Upper lobe of left lung (tissue), 4 donors: ENCODE data around the gene SUPT20HL2.
"Not testable (repeated sequence)": the region's sequence is repeated elsewhere in the genome, so short reads cannot be mapped to it uniquely, and the experiment has no call there.

Source experiments
- EP300 ChIP-seq, 4 donors: sonication (generic); formaldehyde crosslinking; IDR thresholded peaks; one replicate each; pipeline ENCODE4 v1.5.1; 2017; ENCODE audit warnings: antibody characterized with exemption in 4 of 4, control low read depth in 2 of 4
- TF ChIP-seq, protein P1 (sequence below), 6 experiments: fragments of 450-650 bp in 4 of 6; fragments of 200-600 bp in 2 of 6; sonication (generic) in 2 of 6; IDR thresholded peaks; one replicate each; pipeline ENCODE4 v1.5.1; 2016 to 2019; ENCODE audit warnings: antibody characterized with exemption in 6 of 6

DNA sequence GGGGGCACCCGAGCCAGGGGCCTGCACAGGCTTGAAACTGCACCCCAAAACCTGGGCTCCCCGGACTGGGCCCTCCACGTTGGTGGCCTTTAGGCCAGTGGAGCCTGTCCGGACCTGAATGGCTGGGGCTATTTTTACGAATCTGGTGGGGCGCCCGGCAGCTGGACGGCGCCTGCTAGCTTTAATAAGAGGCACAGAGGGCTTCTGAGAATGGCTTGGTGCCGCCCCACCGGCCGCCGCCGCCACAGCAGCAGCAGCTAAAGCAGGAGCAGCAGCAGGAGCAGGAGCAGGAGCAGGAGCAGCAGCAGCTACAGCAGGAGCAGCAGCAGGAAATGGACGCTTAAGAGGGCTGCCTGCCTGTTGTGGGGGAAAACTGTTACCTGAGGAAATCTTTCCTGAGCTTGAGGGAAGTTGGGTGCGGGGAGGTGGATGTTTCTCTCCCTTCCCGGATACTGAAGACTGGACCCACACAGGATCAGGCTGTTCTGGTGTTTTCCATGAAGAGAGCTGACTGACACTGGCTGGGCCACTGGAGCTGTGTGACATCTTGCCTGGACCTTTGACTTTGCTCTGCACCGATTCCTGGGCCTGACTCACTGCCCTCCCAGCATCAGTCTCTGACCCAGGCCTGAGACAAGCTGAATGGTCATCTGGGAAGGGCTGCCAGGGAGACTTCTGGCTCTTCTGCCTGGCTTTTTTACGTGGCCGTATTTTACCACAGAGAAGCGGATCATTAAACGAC lies 2.2 kb downstream of the SUPT20HL2 start:
- TF ChIP-seq, protein P1, sequence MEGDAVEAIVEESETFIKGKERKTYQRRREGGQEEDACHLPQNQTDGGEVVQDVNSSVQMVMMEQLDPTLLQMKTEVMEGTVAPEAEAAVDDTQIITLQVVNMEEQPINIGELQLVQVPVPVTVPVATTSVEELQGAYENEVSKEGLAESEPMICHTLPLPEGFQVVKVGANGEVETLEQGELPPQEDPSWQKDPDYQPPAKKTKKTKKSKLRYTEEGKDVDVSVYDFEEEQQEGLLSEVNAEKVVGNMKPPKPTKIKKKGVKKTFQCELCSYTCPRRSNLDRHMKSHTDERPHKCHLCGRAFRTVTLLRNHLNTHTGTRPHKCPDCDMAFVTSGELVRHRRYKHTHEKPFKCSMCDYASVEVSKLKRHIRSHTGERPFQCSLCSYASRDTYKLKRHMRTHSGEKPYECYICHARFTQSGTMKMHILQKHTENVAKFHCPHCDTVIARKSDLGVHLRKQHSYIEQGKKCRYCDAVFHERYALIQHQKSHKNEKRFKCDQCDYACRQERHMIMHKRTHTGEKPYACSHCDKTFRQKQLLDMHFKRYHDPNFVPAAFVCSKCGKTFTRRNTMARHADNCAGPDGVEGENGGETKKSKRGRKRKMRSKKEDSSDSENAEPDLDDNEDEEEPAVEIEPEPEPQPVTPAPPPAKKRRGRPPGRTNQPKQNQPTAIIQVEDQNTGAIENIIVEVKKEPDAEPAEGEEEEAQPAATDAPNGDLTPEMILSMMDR (IDR thresholded peaks at IDR 0.05), result not testable (repeated sequence)
- not testable (repeated sequence) for TF ChIP-seq EP300 (IDR thresholded peaks at IDR 0.05)
